Inferior parietal cortex (tissue), 1 donor: ENCODE data around the gene ASIC1.
"Not testable (repeated sequence)": the region's sequence is repeated elsewhere in the genome, so short reads cannot be mapped to it uniquely, and the experiment has no call there.

Experiments
- DNase-seq: peaks from one replicate; pipeline ENCODE4 v3.0.0-alpha.2; 2016; ENCODE audit errors: extremely low spot score

Gene ASIC1

GRCh38 chr12:50057000-50057841 lies at the start of gene ASIC1:
Gene ASIC1, plus strand, starts transcription at chr12:50057596. Its CDS starts 1,171 bp downstream, at chr12:50058767.
- DNase-seq: peak; percentile 58

GRCh38 chr12:50013361-50014147 lies 43.8 kb upstream of the ASIC1 start:
- DNase-seq: peak; percentile 27

GRCh38 chr12:50014342-50014741 lies 43.1 kb upstream of the ASIC1 start:
- no peak for DNase-seq

GRCh38 chr12:50016501-50017475 lies 40.6 kb upstream of the ASIC1 start:
- peak; percentile 72 for DNase-seq

- DNase-seq: no peak
Measured at GRCh38 chr12:50017641-50018040, 39.8 kb upstream of the ASIC1 start.

GRCh38 chr12:50018154-50018553 lies 39.2 kb upstream of the ASIC1 start:
- DNase-seq: no peak

GRCh38 chr12:50018968-50019367 lies 38.4 kb upstream of the ASIC1 start:
- DNase-seq: no peak

GRCh38 chr12:50019524-50019923 lies 37.9 kb upstream of the ASIC1 start:
- DNase-seq: no peak

GRCh38 chr12:50021031-50021430 lies 36.4 kb upstream of the ASIC1 start:
- DNase-seq: no peak

- no peak for DNase-seq
Measured at GRCh38 chr12:50022903-50023302, 34.5 kb upstream of the ASIC1 start.

- DNase-seq: no peak
Measured at GRCh38 chr12:50024227-50024626, 33.2 kb upstream of the ASIC1 start.

- DNase-seq: no peak
Measured at GRCh38 chr12:50024805-50025186, 32.6 kb upstream of the ASIC1 start.

- peak; percentile 100 for DNase-seq
Measured at GRCh38 chr12:50025187-50026059, 32.0 kb upstream of the ASIC1 start, which contains the start of gene RACGAP1. Gene RACGAP1, minus strand, starts transcription at chr12:50025494. Its CDS starts 8,779 bp downstream, at chr12:50016715.

GRCh38 chr12:50026691-50027090 lies 30.7 kb upstream of the ASIC1 start:
- no peak for DNase-seq

GRCh38 chr12:50030449-50030848 lies 26.9 kb upstream of the ASIC1 start:
- not testable (repeated sequence) for DNase-seq

- no peak for DNase-seq
Measured at GRCh38 chr12:50032515-50032853, 24.9 kb upstream of the ASIC1 start.

GRCh38 chr12:50032854-50033581 lies 24.4 kb upstream of the ASIC1 start:
- DNase-seq: no peak

GRCh38 chr12:50038336-50038735 lies 19.1 kb upstream of the ASIC1 start:
- no peak for DNase-seq

- DNase-seq: peak; percentile 87
Measured at GRCh38 chr12:50039151-50039835, 18.1 kb upstream of the ASIC1 start.
